GM12878 (cell line): ENCODE data around the gene CRACDL.

Source experiments
- CTCF ChIP-seq, 3 experiments: IDR thresholded peaks in 2 of 3; conservative IDR thresholded peaks in 1 of 3; 2 replicates each; pipeline ENCODE4 v1.5.1; 2011; ENCODE audit warnings: low read depth in 3 of 3, low read length in 3 of 3, mild to moderate bottlenecking in 3 of 3, control low read depth in 2 of 3, moderate library complexity in 2 of 3, inconsistent platforms in 1 of 3, mixed read lengths in 1 of 3; ENCODE audit not compliant: control insufficient read depth in 2 of 3, insufficient read depth in 1 of 3; ENCODE audit errors: extremely low read depth in 1 of 3
- EP300 ChIP-seq, 2 experiments: fragments of 150-350 bp in 1 of 2; IDR thresholded peaks; 2 replicates each; pipeline ENCODE4 v1.6.1; 2011 to 2012; ENCODE audit warnings: low read depth in 2 of 2, low read length in 2 of 2, borderline replicate concordance in 1 of 2, improper control_type of control experiment in 1 of 2, inconsistent platforms in 1 of 2; ENCODE audit not compliant: control insufficient read depth in 1 of 2
- ETV6 ChIP-seq, 2 experiments: fragments of 450-650 bp in 1 of 2; IDR thresholded peaks in 1 of 2; conservative IDR thresholded peaks in 1 of 2; 2 replicates each; pipeline ENCODE4 v1.6.1; 2014; ENCODE audit warnings: antibody characterized with exemption in 1 of 2, borderline replicate concordance in 1 of 2, low read depth in 1 of 2, mild to moderate bottlenecking in 1 of 2, moderate library complexity in 1 of 2
- EZH2 ChIP-seq: IDR thresholded peaks from 2 replicates; pipeline ENCODE4 v1.6.1; 2012; ENCODE audit warnings: low read depth, mild to moderate bottlenecking, control low read depth, inconsistent platforms, low read length, borderline replicate concordance; ENCODE audit not compliant: control insufficient read depth
- NR2C2 ChIP-seq: IDR thresholded peaks from 2 replicates; pipeline ENCODE4 v1.6.1; 2011; ENCODE audit warnings: borderline replicate concordance, low read depth; ENCODE audit not compliant: control insufficient read depth, insufficient read length
- PBX3 ChIP-seq: IDR thresholded peaks from 2 replicates; pipeline ENCODE4 v1.6.1; 2011; ENCODE audit warnings: mild to moderate bottlenecking, low read depth, low read length, moderate library complexity; ENCODE audit not compliant: insufficient replicate concordance
- POLR2AphosphoS5 ChIP-seq: IDR thresholded peaks from 2 replicates; pipeline ENCODE4 v1.6.1; 2011; ENCODE audit warnings: mild to moderate bottlenecking, low read length, inconsistent platforms
- SMC3 ChIP-seq: IDR thresholded peaks from 2 replicates; pipeline ENCODE4 v1.6.1; 2011; ENCODE audit warnings: low read length, improper control_type of control experiment, borderline replicate concordance
- SUZ12 ChIP-seq: fragments of 200-600 bp; sonication (generic); IDR thresholded peaks from one replicate; pipeline ENCODE4 v1.6.1; 2018; ENCODE audit warnings: antibody characterized with exemption, mild to moderate bottlenecking; ENCODE audit not compliant: unreplicated experiment
- USF2 ChIP-seq: IDR thresholded peaks from 2 replicates; pipeline ENCODE4 v1.6.1; 2011; ENCODE audit warnings: low read depth, low read length, improper control_type of control experiment, borderline replicate concordance

- TF ChIP-seq EZH2, result no peak
- TF ChIP-seq ETV6 (conservative IDR thresholded peaks at IDR 0.05 in 1 of 2, IDR thresholded peaks at IDR 0.05 in 1 of 2; ENCODE audit: borderline replicate concordance in 1 of 2, low read depth in 1 of 2), result no peak
- TF ChIP-seq USF2, result no peak
- TF ChIP-seq POLR2AphosphoS5, result no peak
- no peak for TF ChIP-seq NR2C2
- no peak for TF ChIP-seq CTCF (IDR thresholded peaks at IDR 0.05 in 2 of 3, conservative IDR thresholded peaks at IDR 0.05 in 1 of 3; ENCODE audit: control insufficient read depth in 2 of 3, extremely low read depth in 1 of 3, insufficient read depth in 1 of 3, low read depth in 3 of 3, low read length in 3 of 3)
- TF ChIP-seq PBX3, result no peak
- no peak for TF ChIP-seq SMC3
- TF ChIP-seq SUZ12, result no peak
- no peak for TF ChIP-seq EP300 (IDR thresholded peaks at IDR 0.05; ENCODE audit: borderline replicate concordance in 1 of 2, control insufficient read depth in 1 of 2, low read depth in 2 of 2, low read length in 2 of 2)
These were observed 74.4 kb downstream of the CRACDL start for GRCh38 chr2:98861601-98862000.
